Activated CD4-positive, alpha-beta T cell treated with anti-CD3 and anti-CD28 coated beads for 4 hours (primary cell): Measurements from ENCODE around the gene HMX2.
A peak's percentile ranks its signal among the peaks of the same experiment; 100 is the strongest.

ENCODE experiments used
- DNase-seq, 2 donors: peaks; one replicate each; pipeline ENCODE4 v3.0.0-alpha.2; 2020

Gene HMX2

GRCh38 chr10:123139521-123140163, 8.3 kb upstream of the HMX2 start:
- no peak for DNase-seq

- DNase-seq: peak in 1 of 2 donors; percentile 13
These were observed 7.6 kb upstream of the HMX2 start for GRCh38 chr10:123140164-123140982.

- no peak for DNase-seq
These were observed 6.9 kb upstream of the HMX2 start for GRCh38 chr10:123140983-123141390.

- no peak for DNase-seq
These were observed 5.9 kb upstream of the HMX2 start for GRCh38 chr10:123141791-123142700.

GRCh38 chr10:123142701-123143161, 5.2 kb upstream of the HMX2 start:
- no peak for DNase-seq

- peak in 1 of 2 donors; percentile 2 for DNase-seq
These were observed 4.6 kb upstream of the HMX2 start for GRCh38 chr10:123143162-123143824.

- no peak for DNase-seq
These were observed 4.1 kb upstream of the HMX2 start for GRCh38 chr10:123143825-123144168.

GRCh38 chr10:123144697-123145541, 3.0 kb upstream of the HMX2 start:
- no peak for DNase-seq

GRCh38 chr10:123145542-123146012, 2.4 kb upstream of the HMX2 start:
- no peak for DNase-seq

GRCh38 chr10:123146013-123146893, 1.7 kb upstream of the HMX2 start:
- DNase-seq: no peak

GRCh38 chr10:123146894-123147634, 872 bp upstream of the HMX2 start:
- no peak for DNase-seq

GRCh38 chr10:123148414-123149161, 652 bp downstream of the HMX2 start:
- no peak for DNase-seq

GRCh38 chr10:123149162-123149567, 1.2 kb downstream of the HMX2 start:
- no peak for DNase-seq

GRCh38 chr10:123149568-123150270, 1.8 kb downstream of the HMX2 start:
- peak in 1 of 2 donors; percentile 54 for DNase-seq

GRCh38 chr10:123150271-123150985, 2.5 kb downstream of the HMX2 start:
- DNase-seq: peak in 1 of 2 donors; percentile 49

- no peak for DNase-seq
These were observed 3.2 kb downstream of the HMX2 start for GRCh38 chr10:123150986-123151736.

- no peak for DNase-seq
These were observed 3.8 kb downstream of the HMX2 start for GRCh38 chr10:123151737-123152135.
